ENCODE measurements around the gene HIBADH.

- TF ChIP-seq EZH2 (IDR thresholded peaks at IDR 0.05; ENCODE audit: borderline replicate concordance, low read depth, low read length) (no peak), POLR2A (conservative IDR thresholded peaks at IDR 0.05) (no peak), EP300 (IDR thresholded peaks at IDR 0.05; ENCODE audit: low read length) (no peak), EHMT2 (IDR thresholded peaks at IDR 0.05) (no peak)
Observed at GRCh38 chr7:27642271-27642670, 20.4 kb downstream of the HIBADH start.
